GM21737 (cell line): ENCODE measurements around the gene PKM.

Experiments used
- ATAC-seq: cut with Tn5 transposase; IDR thresholded peaks from one replicate; pipeline ENCODE4 v1.9.1; 2021; ENCODE audit warnings: mild to moderate bottlenecking, moderate library complexity; ENCODE audit not compliant: unreplicated experiment

PKM gene

DNA sequence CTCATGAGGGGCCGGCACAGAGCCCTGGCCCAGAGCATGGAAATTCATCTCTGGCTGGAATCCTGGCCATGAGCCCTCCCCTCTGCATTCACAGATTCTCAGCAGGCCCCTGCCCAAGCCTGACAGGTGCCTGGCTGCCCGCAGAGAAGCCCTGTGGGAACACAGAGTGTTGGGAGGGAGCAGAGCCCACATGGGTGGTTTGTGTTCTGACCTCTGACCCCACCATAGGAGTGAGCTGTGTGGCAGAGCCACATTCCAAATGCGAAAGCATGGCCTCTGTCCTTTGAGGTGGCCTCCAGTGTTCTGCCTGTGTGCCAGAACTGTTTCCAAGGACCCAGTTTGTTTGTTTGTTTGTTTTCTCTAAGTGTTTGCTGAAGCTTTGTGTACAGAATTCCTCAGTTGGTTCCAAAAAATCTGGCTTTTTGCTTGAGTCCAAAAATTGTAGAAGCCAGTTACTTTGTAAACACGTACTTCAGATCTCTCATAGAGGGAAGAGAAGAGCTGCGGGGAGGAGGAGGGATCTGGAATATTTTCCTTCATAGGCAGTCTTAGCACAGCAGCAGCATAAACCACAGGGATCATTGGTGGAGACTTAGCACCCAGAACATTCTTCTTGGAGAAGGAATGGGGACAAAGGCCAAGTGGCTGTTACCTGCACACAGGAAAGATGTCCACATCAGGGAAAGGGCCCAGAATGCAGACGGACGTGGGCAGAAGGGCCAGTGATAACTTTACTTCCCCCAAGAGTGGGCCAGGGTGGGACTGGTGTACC lies 69.4 kb downstream of the PKM start:
- no peak for ATAC-seq

GRCh38 chr15:72160696-72161245 lies 70.2 kb downstream of the PKM start:
- no peak for ATAC-seq

- ATAC-seq, result no peak
Observed at GRCh38 chr15:72156928-72157327, 74.1 kb downstream of the PKM start.

GRCh38 chr15:72155635-72156616 lies 75.1 kb downstream of the PKM start:
- no peak for ATAC-seq

- ATAC-seq, result no peak
Observed at GRCh38 chr15:72155003-72155621, 75.9 kb downstream of the PKM start.

DNA sequence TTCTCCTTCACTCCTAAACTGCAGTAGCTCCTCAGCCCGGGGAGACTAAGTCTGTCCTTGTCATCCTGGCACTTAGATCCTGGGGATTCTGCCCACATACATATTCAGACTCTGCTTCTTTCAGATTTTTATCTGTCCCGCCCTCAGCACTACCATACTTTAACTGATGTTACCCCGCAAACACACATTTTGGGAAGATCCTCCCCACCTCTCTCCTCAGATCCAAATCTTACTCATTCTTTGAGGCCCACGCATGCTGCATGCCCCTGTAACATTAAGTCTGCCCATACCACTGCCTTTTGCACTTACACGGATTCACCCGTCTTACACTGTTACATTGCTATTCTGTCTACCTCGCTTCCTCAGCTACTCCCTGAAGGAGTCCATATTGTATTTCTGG lies 76.7 kb downstream of the PKM start:
- ATAC-seq, result no peak

DNA sequence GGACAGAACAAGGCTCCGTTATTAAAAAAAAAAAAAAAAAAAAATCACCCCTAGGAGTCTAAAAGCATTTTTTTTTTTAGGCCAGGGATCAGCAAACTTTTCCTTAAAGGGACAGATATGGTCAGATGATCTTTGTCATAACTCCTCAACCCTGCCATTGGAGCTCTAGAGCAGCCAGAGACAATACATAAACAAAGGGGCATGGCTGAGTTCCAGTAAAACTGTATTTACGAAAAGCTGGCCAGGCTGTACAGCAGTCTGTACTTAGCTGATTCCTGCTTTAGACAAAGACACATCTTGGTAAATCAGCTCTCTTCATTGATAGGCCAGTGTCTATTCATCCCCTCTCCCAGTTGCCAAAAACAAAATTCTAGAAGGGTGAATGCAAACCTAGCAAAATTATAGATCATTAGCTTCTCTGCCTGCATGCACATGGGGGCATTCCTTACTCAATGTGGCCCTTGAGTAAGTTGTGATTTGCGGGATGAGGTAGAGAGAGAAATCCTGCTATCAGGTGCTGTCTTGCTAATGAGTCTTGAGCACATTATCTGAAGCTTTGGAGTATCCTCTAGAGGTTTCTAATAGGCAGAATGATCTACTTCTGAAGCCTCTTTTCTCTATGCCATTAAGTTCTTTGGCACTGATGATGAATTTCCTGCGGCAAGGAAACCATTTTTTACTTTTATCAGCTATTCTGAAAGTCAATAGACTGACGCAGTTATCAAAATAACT lies 77.6 kb downstream of the PKM start:
- ATAC-seq, result no peak
